GM12891 (cell line): ENCODE measurements around the gene HIBADH.

Experiments used
- PAX5 ChIP-seq: IDR thresholded peaks from 2 replicates; pipeline ENCODE4 v1.6.1; 2011; ENCODE audit warnings: low read length, moderate library complexity, mild to moderate bottlenecking; ENCODE audit not compliant: insufficient read depth, severe bottlenecking
- POLR2A ChIP-seq: IDR thresholded peaks from 2 replicates; pipeline ENCODE4 v1.6.1; 2011; ENCODE audit warnings: low read depth, low read length, control low read depth
- POLR2AphosphoS5 ChIP-seq: IDR thresholded peaks from 2 replicates; pipeline ENCODE4 v1.6.1; 2011; ENCODE audit warnings: low read depth, low read length, control low read depth
- POU2F2 ChIP-seq: IDR thresholded peaks from 2 replicates; pipeline ENCODE4 v1.6.1; 2011; ENCODE audit warnings: low read depth, mild to moderate bottlenecking, control low read depth, low read length, moderate library complexity
- SPI1 ChIP-seq: IDR thresholded peaks from 2 replicates; pipeline ENCODE4 v1.6.1; 2011; ENCODE audit warnings: low read depth, low read length, control low read depth
- TAF1 ChIP-seq: IDR thresholded peaks from 2 replicates; pipeline ENCODE4 v1.6.1; 2011; ENCODE audit warnings: low read depth, low read length, control low read depth

- TF ChIP-seq POLR2AphosphoS5 (no peak), POLR2A (no peak), TAF1 (no peak), POU2F2 (no peak), PAX5 (no peak), SPI1 (no peak)
Observed at GRCh38 chr7:27581906-27582305, 80.8 kb downstream of the HIBADH start.
